Thyroid gland (tissue), 4 donors: ENCODE data around the gene HSPA1A. TPM values are rescaled to one million over a fixed set of nuclear protein-coding genes. Genes with fewer than 3 reads are reported as not detected.

Experiments used
- DNase-seq, 2 donors: peaks; one replicate each; pipeline ENCODE4 v3.0.0-alpha.2; 2019
- H3K27ac ChIP-seq, 3 donors: fragments of 200-600 bp; sonication (generic); 1 replicate in 2 of 3; 2 replicates in 1 of 3; pipeline ENCODE4 v1.5.1; 2016 to 2019; ENCODE audit warnings: mild to moderate bottlenecking in 1 of 3, moderate library complexity in 1 of 3
- H3K27me3 ChIP-seq: fragments of 200-600 bp; sonication (generic); one replicate; pipeline ENCODE4 v1.5.1; 2019
- H3K36me3 ChIP-seq, 2 donors: fragments of 200-600 bp; sonication (generic); one replicate each; pipeline ENCODE4 v1.5.1; 2016 to 2019
- H3K4me1 ChIP-seq, 2 donors: fragments of 200-600 bp; sonication (generic); one replicate each; pipeline ENCODE4 v1.5.1; 2017 to 2019
- H3K4me3 ChIP-seq, 3 donors: fragments of 200-600 bp; sonication (generic); replicated peaks in 1 of 3; 1 replicate in 2 of 3; 2 replicates in 1 of 3; pipeline ENCODE4 v1.5.1; 2016; ENCODE audit warnings: mild to moderate bottlenecking in 1 of 3
- H3K9me3 ChIP-seq: fragments of 200-600 bp; sonication (generic); one replicate; pipeline ENCODE4 v1.5.1; 2017
- POLR2A ChIP-seq, 2 donors: fragments of 450-650 bp; IDR thresholded peaks; one replicate each; pipeline ENCODE4 v1.6.1; 2017; ENCODE audit warnings: antibody characterized with exemption in 2 of 2, mild to moderate bottlenecking in 2 of 2, moderate library complexity in 1 of 2
- WGBS, 2 donors: methylation state at CpG; one replicate each; pipeline ENCODE4 v1.1.5; 2017; 5-methylcytosine and 5-hydroxymethylcytosine counted together
- intact Hi-C: fragments of 100-400 bp; cut with DNase I; formaldehyde crosslinking; loops from one replicate; pipeline ENCODE4 v1.15.1; 2023
- total RNA-seq, 4 donors: library from RNA; depleted of rRNA; stranded (reverse); fragments of >200 nt; gene quantifications; one replicate each; pipeline ENCODE4 v1.2.3, GENCODE V29; 2016
- TF ChIP-seq, protein P1 (sequence below), 6 experiments: fragments of 200-600 bp in 3 of 6; fragments of 450-650 bp in 3 of 6; sonication (generic) in 3 of 6; IDR thresholded peaks; one replicate each; pipeline ENCODE4 v1.5.1; 2016 to 2019; ENCODE audit warnings: antibody characterized with exemption in 6 of 6, mild to moderate bottlenecking in 2 of 6, inconsistent platforms in 1 of 6, moderate library complexity in 1 of 6

HSPA1A gene
- total RNA-seq, 4 donors from 2014 or later, result 148 to 320 (median 190) TPM

DNA sequence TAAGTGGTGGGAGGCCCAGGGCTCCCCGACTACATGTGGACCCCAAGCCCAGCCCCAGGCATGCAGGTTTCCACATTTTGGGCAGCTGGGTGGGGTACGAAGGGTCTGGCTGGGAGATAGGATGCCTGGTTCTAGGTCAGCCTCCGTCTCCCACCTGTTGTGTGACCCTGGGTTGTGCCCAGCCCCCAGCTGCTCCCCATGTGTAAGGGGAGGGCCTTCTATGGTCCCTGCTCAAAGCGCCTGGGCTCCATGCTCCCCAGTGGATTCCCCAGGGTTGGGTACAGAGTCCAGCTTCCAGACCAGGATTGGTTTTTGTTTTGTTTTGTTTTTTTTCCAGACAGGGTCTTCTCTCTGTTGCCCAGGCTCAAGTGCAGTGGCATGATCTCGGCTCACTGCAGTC, 37.1 kb upstream of the HSPA1A start:
- no peak for TF ChIP-seq POLR2A (IDR thresholded peaks at IDR 0.05)
- TF ChIP-seq, protein P1, sequence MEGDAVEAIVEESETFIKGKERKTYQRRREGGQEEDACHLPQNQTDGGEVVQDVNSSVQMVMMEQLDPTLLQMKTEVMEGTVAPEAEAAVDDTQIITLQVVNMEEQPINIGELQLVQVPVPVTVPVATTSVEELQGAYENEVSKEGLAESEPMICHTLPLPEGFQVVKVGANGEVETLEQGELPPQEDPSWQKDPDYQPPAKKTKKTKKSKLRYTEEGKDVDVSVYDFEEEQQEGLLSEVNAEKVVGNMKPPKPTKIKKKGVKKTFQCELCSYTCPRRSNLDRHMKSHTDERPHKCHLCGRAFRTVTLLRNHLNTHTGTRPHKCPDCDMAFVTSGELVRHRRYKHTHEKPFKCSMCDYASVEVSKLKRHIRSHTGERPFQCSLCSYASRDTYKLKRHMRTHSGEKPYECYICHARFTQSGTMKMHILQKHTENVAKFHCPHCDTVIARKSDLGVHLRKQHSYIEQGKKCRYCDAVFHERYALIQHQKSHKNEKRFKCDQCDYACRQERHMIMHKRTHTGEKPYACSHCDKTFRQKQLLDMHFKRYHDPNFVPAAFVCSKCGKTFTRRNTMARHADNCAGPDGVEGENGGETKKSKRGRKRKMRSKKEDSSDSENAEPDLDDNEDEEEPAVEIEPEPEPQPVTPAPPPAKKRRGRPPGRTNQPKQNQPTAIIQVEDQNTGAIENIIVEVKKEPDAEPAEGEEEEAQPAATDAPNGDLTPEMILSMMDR (IDR thresholded peaks at IDR 0.05), result no peak
- Histone ChIP-seq H3K4me1 (peaks cover 8 to 14% of the 10 kb centered on the region in 2 donors), H3K4me3 (no peak overlapping the region), H3K27ac (no peak overlapping the region), H3K36me3 (peaks cover 41 to 42% of the 10 kb centered on the region in 2 donors), H3K9me3 (no peaks in the 10 kb centered on the region), H3K27me3 (no peaks in the 10 kb centered on the region)
- DNase-seq, result no peak
- 89 to 94% methylated on average over 4 to 5 of the region's 5 CpGs for WGBS, 2 donors
- intact Hi-C loops, result no loop called here

DNA sequence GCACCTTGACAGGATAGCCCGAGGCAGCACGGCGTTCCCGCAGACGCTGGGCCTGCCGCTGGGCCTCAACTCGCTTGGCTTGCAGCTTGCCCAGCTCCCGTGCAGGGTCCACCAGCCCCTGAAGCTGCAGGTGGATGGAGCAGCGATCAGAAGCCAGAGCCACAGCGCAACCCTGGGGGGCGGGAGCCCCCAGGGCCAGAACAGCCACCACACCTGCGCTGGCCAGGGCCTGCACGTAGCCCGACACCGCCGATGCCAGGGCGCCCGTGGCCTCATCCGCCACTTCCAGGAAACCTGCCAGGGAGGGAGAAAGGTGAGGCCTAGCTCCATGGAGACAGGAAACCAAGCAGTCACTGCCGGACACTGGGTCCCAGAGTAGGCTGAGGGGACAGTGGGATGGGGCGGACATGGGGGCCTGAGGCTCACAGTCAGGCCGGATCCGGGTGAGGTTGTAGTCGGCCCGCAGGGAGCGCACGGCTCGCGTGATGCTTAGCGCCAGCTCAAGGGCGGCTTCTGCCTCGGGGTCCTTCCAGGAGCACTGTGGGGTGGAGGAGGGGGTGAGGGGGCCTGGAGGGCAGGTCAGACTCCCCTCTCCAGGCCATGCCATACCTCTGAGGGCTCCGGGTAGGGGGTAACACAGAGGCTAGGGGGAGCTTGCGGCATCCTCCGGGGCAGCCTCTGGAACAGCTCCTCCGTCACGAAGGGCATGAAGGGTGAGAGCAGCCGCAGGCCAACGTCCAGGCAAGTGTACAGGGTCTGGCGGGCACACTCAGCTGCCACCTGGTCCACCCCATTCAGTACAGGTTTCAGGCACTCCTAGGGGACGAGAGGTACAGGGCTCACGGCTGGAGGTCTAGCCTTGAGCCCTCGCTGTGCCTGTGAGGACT, 36.1 kb upstream of the HSPA1A start:
- Histone ChIP-seq H3K4me1 (peaks cover 8 to 14% of the 10 kb centered on the region in 2 donors), H3K27ac (no peak overlapping the region), H3K4me3 (no peak overlapping the region), H3K36me3 (peaks cover 42 to 47% of the 10 kb centered on the region in 2 donors), H3K27me3 (no peaks in the 10 kb centered on the region), H3K9me3 (no peaks in the 10 kb centered on the region)
- DNase-seq, result no peak
- TF ChIP-seq, protein P1 (IDR thresholded peaks at IDR 0.05), result no peak
- no peak for TF ChIP-seq POLR2A (IDR thresholded peaks at IDR 0.05)
- intact Hi-C loops, result no loop called here
- 91 to 94% methylated on average over 23 to 29 of the region's 43 CpGs for WGBS, 2 donors

DNA sequence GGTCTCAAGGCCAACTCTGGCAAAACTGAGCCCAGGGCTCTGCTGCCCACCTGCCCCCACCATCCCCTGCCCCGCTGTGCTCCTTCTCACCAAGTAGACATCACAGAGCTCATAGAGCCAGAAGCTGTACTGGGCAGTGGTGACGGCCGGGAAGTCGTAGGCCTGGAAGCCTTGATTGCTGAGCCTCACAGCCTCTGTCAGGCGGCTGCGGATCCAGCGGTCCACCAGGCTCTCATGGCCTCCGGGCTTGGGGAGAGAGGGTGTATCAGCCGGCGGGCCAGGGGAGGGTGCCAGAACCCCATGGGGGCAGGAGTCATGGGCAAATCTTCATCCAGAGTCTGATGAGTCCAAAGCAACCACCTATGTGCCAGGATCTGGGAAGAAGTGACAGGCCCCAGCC, 35.4 kb upstream of the HSPA1A start:
- H3K4me1 ChIP-seq, result peaks cover 8 to 14% of the 10 kb centered on the region in 2 donors
- peaks cover 49 to 54% of the 10 kb centered on the region in 2 donors for H3K36me3 ChIP-seq
- intact Hi-C loops, result no loop called here
- DNase-seq, result no peak
- no peak overlapping the region for H3K27ac ChIP-seq
- 90 to 94% methylated on average over 2 to 8 of the region's 10 CpGs for WGBS, 2 donors
- no peaks in the 10 kb centered on the region for H3K9me3 ChIP-seq
- TF ChIP-seq POLR2A (IDR thresholded peaks at IDR 0.05), result no peak
- TF ChIP-seq, protein P1 (IDR thresholded peaks at IDR 0.05), result no peak
- no peaks in the 10 kb centered on the region for H3K27me3 ChIP-seq
- no peak overlapping the region for H3K4me3 ChIP-seq

DNA sequence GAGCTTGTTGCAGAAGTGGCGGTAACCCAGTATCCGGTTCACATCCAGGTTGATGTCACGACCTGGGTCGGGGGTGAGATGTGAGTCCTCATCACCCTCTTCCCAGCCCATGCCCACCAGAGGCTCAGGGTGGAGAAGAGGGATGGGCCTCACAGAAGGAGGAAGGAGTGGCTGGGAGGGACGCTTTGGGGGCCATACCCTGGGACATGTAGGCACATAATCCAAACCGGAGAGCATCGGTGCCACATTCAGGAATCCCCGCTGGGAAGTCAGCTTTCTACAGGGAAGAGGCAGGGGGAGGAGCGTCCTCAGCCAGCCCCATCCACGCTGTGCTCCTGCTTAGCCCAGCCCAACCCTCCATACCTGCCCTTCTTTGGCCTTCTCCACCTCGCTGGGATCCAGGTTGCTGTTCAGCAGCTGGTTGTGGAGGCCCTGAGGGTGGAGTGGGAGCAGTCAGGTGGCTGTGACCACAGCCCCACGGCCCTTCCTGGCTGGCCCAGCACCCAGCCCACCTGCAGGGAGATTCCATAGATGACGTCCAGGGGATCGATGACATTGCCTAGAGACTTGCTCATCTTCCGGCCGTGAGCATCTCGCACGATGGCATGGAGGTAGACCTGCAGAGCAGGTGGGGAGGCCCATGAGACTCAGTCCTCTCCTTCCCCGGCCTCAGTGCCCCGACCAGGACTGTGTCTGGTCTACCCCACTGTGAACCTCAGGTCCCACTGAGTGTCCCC, 34.7 kb upstream of the HSPA1A start:
- Histone ChIP-seq H3K36me3 (peaks cover 56 to 60% of the 10 kb centered on the region in 2 donors), H3K27me3 (no peaks in the 10 kb centered on the region), H3K4me3 (no peak overlapping the region), H3K27ac (no peak overlapping the region), H3K9me3 (no peaks in the 10 kb centered on the region), H3K4me1 (peaks cover 8 to 14% of the 10 kb centered on the region in 2 donors)
- WGBS, 2 donors, result 90 to 93% methylated on average over 12 to 15 of the region's 20 CpGs
- intact Hi-C loops, result no loop called here
- TF ChIP-seq, protein P1 (IDR thresholded peaks at IDR 0.05), result no peak
- no peak for TF ChIP-seq POLR2A (IDR thresholded peaks at IDR 0.05)
- DNase-seq, result no peak
